ENCODE results near the gene ETFA.

ETFA gene

DNA sequence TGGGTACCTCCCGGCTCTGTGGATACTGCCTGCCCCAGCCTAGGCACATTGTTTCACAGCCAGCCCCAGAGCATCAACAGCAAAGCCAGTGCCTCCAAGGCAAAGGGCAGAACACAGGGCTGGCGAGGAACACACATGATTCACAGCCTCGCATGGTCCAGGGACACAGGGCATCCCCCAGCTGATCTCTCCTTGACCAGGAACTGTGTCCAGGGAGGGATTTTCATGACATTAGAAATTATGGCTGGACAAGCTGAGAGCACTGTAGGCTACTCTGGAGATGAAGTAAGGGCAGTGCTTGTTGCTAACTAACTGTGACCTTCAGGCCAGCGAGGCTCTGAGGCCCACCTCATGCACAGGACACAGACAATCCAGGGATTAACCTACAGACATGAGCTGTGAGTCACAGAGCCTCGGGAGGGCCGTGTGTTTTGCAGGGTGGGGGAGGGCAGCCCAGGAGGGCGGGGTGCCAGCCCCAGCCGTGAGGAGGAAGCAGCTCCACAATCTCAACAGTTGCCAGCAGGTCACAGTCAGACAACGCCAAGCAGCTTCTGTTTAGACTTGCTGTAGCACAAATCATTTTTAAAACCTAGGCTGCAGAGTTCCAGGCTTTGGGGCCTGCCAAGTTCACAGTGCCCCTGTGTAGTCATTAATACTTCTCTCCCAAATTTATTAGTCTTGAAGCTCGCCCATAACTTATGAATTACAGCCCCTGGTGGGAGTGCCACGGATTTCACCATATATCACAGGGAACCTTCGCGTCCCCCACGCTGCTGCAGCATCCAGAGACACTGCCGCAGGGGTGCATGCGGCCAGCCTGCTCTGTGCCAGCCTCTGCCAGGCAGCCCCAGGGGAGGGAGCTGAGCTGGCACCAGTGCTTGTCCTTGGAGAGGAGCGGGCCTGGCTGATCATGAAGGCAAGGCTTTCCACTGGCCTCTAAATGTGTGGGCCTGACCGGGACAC is 114.7 kb downstream of the ETFA start:
- no peak for TF ChIP-seq CTCF (IDR thresholded peaks at IDR 0.05; ENCODE audit: insufficient read depth, low read length, poor library complexity, severe bottlenecking)
- H3K36me3 ChIP-seq (ENCODE audit: control insufficient read depth, insufficient read depth, low read length): peaks cover 3% of the 10 kb centered on the region; the same call in 1 of the 2 replicates
- DNase-seq (ENCODE audit: extremely low read depth, insufficient read length): peak; percentile 44
- H3K27me3 ChIP-seq (replicated peaks; ENCODE audit: control insufficient read depth, insufficient read depth, low read length): no peaks in the 10 kb centered on the region
- no peak overlapping the region for H3K4me3 ChIP-seq (replicated peaks; ENCODE audit: low read depth, low read length)

GRCh38 chr15:76195506-76196268 is 115.6 kb downstream of the ETFA start:
- no peak for TF ChIP-seq CTCF (IDR thresholded peaks at IDR 0.05; ENCODE audit: insufficient read depth, low read length, poor library complexity, severe bottlenecking)
- no peak for DNase-seq (ENCODE audit: extremely low read depth, insufficient read length)
- peaks cover 2% of the 10 kb centered on the region; the same call in 1 of the 2 replicates for H3K36me3 ChIP-seq (ENCODE audit: control insufficient read depth, insufficient read depth, low read length)
- H3K4me3 ChIP-seq (replicated peaks; ENCODE audit: low read depth, low read length): no peak overlapping the region
- H3K27me3 ChIP-seq (replicated peaks; ENCODE audit: control insufficient read depth, insufficient read depth, low read length): no peaks in the 10 kb centered on the region

DNA sequence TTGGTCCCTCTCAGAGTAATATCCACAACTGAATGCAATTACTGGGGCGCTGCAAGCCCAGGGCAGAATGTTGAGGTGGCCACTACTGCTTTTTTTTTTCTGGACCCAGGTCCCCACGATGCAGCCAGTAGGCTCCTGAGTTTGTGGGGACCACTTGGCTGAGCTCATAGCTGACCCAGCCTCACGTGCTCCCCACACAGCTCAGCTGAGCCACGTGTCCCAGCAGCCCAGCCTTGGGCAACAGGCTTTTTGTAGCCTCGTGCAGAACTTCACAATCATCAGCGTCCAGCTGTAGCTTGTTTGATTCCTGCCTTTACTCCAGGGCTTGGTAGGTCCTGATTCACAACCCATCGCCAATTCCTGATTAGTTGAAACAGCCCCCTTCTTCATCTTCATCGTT is 117.3 kb downstream of the ETFA start:
- no peak for TF ChIP-seq CTCF (IDR thresholded peaks at IDR 0.05; ENCODE audit: insufficient read depth, low read length, poor library complexity, severe bottlenecking)
- no peaks in the 10 kb centered on the region for H3K36me3 ChIP-seq (ENCODE audit: control insufficient read depth, insufficient read depth, low read length)
- DNase-seq (ENCODE audit: extremely low read depth, insufficient read length): no peak
- H3K27me3 ChIP-seq (replicated peaks; ENCODE audit: control insufficient read depth, insufficient read depth, low read length): no peaks in the 10 kb centered on the region
- no peak overlapping the region for H3K4me3 ChIP-seq (replicated peaks; ENCODE audit: low read depth, low read length)

DNA sequence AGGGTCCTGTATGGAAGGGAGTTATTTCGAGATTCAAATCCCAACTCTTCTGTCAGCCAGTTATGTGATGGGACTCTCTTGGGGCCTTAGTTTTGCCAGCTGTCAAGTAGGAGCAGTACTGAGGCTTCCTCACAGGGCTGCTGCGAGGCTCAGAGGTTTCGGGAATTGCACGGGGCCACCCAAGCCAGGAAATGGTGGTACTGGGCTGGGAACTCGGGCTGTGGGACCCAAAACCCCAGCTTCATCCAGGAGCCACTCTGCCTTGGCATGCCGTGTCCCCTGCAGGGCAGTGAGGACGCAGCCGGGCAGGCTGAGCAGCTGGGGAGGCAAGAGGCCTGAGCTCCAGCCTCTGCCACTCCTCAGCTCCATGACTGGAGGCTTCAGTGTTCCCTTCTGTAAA is 118.6 kb downstream of the ETFA start:
- TF ChIP-seq CTCF (IDR thresholded peaks at IDR 0.05; ENCODE audit: insufficient read depth, low read length, poor library complexity, severe bottlenecking): no peak
- DNase-seq (ENCODE audit: extremely low read depth, insufficient read length): no peak
- Histone ChIP-seq H3K4me3 (replicated peaks; ENCODE audit: low read depth, low read length) (no peak overlapping the region), H3K36me3 (ENCODE audit: control insufficient read depth, insufficient read depth, low read length) (no peaks in the 10 kb centered on the region), H3K27me3 (replicated peaks; ENCODE audit: control insufficient read depth, insufficient read depth, low read length) (no peaks in the 10 kb centered on the region)

DNA sequence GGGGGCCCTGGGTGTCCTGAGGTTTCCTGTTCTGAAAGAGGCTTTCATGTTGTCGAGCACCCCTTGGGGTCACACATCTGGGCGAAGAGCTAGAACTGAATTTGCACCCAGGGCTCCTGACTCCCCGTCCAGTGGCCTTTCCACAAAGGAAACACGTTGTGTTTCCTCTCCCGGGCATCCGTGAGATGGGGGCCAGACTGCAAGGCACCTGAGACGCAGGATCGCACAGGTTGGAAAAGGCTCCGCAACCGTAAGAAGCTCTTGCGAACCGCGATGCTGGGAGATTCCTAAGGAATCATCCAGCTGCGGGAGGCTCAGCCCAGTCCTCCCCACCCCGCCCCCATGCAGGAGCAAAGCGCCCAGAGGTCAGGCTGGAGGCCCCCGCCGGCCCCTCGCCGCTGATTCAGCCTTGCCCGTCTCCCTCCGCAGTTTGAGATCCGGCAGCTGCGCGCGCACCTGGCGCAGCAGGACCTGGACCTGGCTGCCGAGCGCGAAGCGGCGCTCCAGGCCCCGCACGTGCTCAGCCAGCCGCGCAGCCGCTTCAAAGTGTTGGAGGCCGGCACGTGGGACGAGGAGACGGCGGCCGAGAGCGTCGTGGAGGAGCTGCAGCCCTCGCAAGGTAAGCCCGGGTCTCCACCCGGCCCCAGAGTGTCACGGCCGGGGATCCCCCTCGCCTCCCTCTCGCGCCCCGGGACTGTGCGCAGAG is 119.6 kb downstream of the ETFA start:
- Histone ChIP-seq H3K36me3 (ENCODE audit: control insufficient read depth, insufficient read depth, low read length) (no peaks in the 10 kb centered on the region), H3K4me3 (replicated peaks; ENCODE audit: low read depth, low read length) (no peak overlapping the region), H3K27me3 (replicated peaks; ENCODE audit: control insufficient read depth, insufficient read depth, low read length) (no peaks in the 10 kb centered on the region)
- no peak for TF ChIP-seq CTCF (IDR thresholded peaks at IDR 0.05; ENCODE audit: insufficient read depth, low read length, poor library complexity, severe bottlenecking)
- peak; percentile 40 for DNase-seq (ENCODE audit: extremely low read depth, insufficient read length)
